Dermis lymphatic vessel endothelial cell (primary cell): ENCODE data around the gene GPR89A. TPM values are rescaled to one million over a fixed set of nuclear protein-coding genes. Genes with fewer than 3 reads are reported as not detected.

ENCODE experiments used
- total RNA-seq: library from RNA; depleted of rRNA; stranded (reverse); fragments of >200 nt; gene quantifications from 2 replicates; pipeline ENCODE4 v1.2.1, GENCODE V29; 2014

Gene GPR89A
- total RNA-seq = 18.3 and 22.3 TPM in 2 replicates

GRCh38 chr1:145607833-145608733, at the start of gene GPR89A:
GPR89A (plus strand) TSS chr1:145607988; CDS start chr1:145608134, 146 bp downstream.

GRCh38 chr1:145707183-145707867, 99.5 kb downstream of the GPR89A start, which contains the start of gene PDZK1:
PDZK1 (minus strand) TSS chr1:145707368; CDS start chr1:145688021, 19,347 bp downstream.

GRCh38 chr1:145719230-145720079, 111.7 kb downstream of the GPR89A start, which contains the start of gene CD160:
CD160 (plus strand) TSS chr1:145719499; CDS start chr1:145728328, 8,829 bp downstream.

Other genes with a start within 250 kb of the GPR89A start
- gene NBPF20, start 182.4 kb upstream of the GPR89A start, total RNA-seq = 2.1 and 2.9 TPM in 2 replicates
- gene PDZK1, start 99.4 kb downstream of the GPR89A start, total RNA-seq = under 0.01 TPM in 1 of 2 replicates, not detected in the other
- not detected in 2 replicates for gene CD160, start 111.5 kb downstream of the GPR89A start, total RNA-seq
- 13.3 and 15.9 TPM in 2 replicates for gene RNF115, start 216.1 kb downstream of the GPR89A start, total RNA-seq
- 22.4 and 24.6 TPM in 2 replicates for gene POLR3C, start 216.2 kb downstream of the GPR89A start, total RNA-seq
- 2.6 and 3.0 TPM in 2 replicates for gene NUDT17, start 237.6 kb downstream of the GPR89A start, total RNA-seq